Adipocyte (in vitro differentiated cells): ENCODE data around the gene GAB3.
A peak's percentile ranks its signal among the peaks of the same experiment; 100 is the strongest.

Source experiments
- DNase-seq: peaks from one replicate; pipeline ENCODE4 v3.0.0-alpha.2; 2015; ENCODE audit warnings: low read depth
- H3K27me3 ChIP-seq: replicated peaks from 2 replicates; pipeline ENCODE4 v1.7.0; 2013; ENCODE audit warnings: mild to moderate bottlenecking, low read length, moderate library complexity; ENCODE audit not compliant: control insufficient read depth, insufficient read depth
- H3K36me3 ChIP-seq: 2 replicates; pipeline ENCODE4 v1.7.0; 2013; ENCODE audit warnings: low read length, mild to moderate bottlenecking, moderate library complexity; ENCODE audit not compliant: control insufficient read depth, insufficient read depth, severe bottlenecking
- H3K4me1 ChIP-seq: 2 replicates; pipeline ENCODE4 v1.7.0; 2013; ENCODE audit warnings: mild to moderate bottlenecking, low read length, moderate library complexity; ENCODE audit not compliant: control insufficient read depth, insufficient read depth
- H3K4me3 ChIP-seq: 2 replicates; pipeline ENCODE4 v1.7.0; 2013; ENCODE audit warnings: mild to moderate bottlenecking, low read length, moderate library complexity
- H3K9ac ChIP-seq: 2 replicates; pipeline ENCODE4 v1.7.0; 2013; ENCODE audit warnings: mild to moderate bottlenecking, low read length, moderate library complexity
- H3K9me3 ChIP-seq: 2 replicates; pipeline ENCODE4 v1.7.0; 2013; ENCODE audit warnings: mild to moderate bottlenecking, low read length, moderate library complexity; ENCODE audit not compliant: control insufficient read depth

The GAB3 gene

DNA sequence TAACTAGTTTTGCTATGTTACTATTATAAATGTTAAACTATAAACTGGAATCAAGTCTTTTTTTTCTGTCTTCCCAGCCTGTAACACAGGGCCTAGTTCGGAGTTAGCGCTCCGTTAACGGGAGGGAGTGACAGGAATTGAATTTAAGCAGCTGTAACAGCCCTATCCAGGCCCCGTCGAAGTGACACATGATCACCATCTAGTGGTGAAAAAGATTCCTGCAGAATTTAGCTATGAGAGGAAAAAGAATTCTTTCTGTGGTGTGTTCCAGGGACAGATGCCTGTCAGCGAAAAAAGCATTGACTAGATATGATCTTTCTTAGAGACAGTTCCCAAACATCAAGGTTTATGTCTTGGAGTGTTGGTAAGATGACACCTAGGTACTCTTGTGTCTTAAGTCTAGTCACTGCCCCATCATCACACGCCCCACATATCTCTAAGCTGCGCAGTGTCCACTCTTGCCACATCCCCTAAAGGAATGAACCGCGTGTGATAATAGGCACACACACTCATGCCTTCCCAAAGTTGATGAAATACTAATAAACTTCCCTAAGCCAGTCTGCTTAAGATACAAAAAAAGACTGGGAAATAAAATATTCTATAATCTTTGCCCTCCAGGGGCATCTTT, 2.1 kb downstream of the GAB3 start:
- Histone ChIP-seq H3K4me1 (peaks cover 11% of the 10 kb centered on the region), H3K9ac (peak overlapping the region; percentile 27), H3K27me3 (peaks cover 16% of the 10 kb centered on the region), H3K36me3 (no peaks in the 10 kb centered on the region), H3K9me3 (no peaks in the 10 kb centered on the region), H3K4me3 (no peak overlapping the region)
- peak; percentile 87 for DNase-seq

DNA sequence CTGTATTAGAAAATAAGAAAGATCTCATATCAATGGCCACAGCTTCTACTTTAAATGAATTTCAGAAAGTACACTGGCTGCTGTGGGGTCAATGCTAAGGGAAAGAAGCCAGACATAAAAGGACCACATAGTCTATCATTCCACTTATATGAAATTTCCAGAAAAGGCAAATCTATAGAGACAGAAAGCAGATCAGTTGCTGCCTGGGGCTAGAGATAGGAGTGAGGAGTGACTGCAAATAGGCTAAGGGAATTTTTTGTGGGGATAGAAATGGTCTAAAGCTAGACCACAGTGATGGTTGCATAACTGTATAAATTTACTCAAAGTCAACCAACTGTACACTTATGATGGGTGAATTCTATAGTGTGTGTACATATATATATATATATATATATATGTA, 8.3 kb downstream of the GAB3 start:
- Histone ChIP-seq H3K9me3 (peaks cover 2% of the 10 kb centered on the region), H3K9ac (no peak overlapping the region), H3K27me3 (peaks cover 7% of the 10 kb centered on the region), H3K4me3 (no peak overlapping the region), H3K36me3 (no peaks in the 10 kb centered on the region), H3K4me1 (peaks cover 8% of the 10 kb centered on the region)
- DNase-seq = no peak

DNA sequence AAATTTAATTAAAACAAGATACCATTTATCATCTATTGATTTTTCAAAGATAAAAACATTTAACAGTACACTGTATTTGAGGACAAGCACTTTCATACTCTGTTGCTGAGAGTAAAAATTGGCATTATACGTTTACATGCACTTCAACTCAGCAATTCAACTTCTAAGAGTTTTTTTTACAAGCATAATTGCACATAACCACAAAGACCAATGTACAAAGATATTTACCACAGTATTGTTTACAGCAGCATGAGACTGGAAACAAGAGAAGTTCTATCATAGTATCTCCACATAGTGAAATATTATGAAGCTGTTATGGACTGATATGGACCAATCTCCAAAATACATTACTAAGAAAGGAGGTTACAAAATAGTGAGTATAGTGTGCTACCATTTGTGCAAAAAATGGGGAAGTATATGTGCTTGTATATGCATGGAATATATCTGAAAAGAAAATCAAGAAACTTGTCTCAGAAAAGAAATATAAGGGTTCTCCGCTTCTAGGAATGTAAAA, 10.9 kb downstream of the GAB3 start:
- Histone ChIP-seq H3K4me1 (peaks cover 33% of the 10 kb centered on the region), H3K9ac (no peak overlapping the region), H3K9me3 (peaks cover 2% of the 10 kb centered on the region), H3K27me3 (peaks cover 3% of the 10 kb centered on the region), H3K36me3 (no peaks in the 10 kb centered on the region), H3K4me3 (no peak overlapping the region)
- DNase-seq = no peak

DNA sequence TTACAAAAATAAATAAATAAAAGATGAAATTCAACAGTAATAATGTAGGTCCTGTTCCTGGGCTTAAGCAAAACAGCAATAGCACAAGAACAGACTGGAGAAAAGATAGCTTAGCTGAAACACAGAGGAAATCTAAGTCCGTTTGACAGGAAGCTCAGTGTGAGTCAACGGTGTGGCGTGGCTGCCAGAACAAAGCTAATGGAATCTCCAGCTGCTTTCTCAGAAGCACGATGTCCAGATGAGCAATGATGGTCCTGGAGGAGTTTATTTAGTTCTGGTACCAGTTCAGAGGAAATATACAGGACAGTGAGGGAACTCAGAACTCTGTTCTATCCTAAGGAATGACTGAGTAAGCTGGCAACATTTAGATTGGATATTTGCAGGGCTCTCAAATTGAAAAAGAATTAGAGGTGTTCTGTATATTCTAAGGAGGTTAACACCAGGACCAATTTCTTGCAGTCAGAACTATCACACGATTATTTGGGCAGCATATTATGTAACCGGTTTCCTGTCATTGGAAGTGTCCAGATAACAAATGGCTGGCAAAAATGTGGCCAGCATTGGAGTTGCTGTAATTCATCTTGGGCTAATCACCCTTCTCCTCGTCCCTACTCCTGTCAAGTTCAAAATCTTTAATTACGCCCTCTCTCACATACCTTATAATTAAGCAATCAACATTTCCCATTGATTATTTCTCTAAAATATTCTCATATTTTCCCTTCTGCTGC, 12.7 kb downstream of the GAB3 start:
- DNase-seq = peak; percentile 70
- peaks cover 2% of the 10 kb centered on the region for H3K9me3 ChIP-seq

DNA sequence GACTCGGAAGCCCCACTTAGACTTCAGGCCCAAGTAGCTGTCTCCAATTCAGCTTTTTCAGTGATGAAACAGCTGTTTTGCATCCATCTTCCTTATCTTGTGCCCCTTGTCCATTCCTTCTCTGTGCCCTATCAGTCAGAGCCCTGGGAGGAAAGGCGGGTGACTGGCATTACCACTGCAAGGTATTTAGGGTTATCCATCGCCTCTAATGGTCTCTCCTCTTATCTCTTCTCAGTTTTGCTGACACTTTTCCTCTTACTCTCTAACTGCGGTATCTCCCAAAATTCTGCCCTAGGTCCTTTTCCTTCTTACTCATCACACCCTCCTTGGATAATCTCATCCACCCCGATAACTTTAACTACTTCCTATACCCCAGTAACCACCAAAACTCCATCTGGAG, 13.7 kb downstream of the GAB3 start:
- Histone ChIP-seq H3K9me3 (peaks cover 2% of the 10 kb centered on the region), H3K9ac (no peak overlapping the region), H3K4me3 (no peak overlapping the region), H3K4me1 (peaks cover 62% of the 10 kb centered on the region), H3K36me3 (no peaks in the 10 kb centered on the region), H3K27me3 (peaks cover 3% of the 10 kb centered on the region)
- DNase-seq = no peak

More for the DNA sequence above, 12.7 kb downstream of the GAB3 start:
- Histone ChIP-seq H3K36me3 (no peaks in the 10 kb centered on the region), H3K4me3 (no peak overlapping the region), H3K4me1 (peaks cover 52% of the 10 kb centered on the region), H3K9ac (no peak overlapping the region), H3K27me3 (peaks cover 3% of the 10 kb centered on the region)

DNA sequence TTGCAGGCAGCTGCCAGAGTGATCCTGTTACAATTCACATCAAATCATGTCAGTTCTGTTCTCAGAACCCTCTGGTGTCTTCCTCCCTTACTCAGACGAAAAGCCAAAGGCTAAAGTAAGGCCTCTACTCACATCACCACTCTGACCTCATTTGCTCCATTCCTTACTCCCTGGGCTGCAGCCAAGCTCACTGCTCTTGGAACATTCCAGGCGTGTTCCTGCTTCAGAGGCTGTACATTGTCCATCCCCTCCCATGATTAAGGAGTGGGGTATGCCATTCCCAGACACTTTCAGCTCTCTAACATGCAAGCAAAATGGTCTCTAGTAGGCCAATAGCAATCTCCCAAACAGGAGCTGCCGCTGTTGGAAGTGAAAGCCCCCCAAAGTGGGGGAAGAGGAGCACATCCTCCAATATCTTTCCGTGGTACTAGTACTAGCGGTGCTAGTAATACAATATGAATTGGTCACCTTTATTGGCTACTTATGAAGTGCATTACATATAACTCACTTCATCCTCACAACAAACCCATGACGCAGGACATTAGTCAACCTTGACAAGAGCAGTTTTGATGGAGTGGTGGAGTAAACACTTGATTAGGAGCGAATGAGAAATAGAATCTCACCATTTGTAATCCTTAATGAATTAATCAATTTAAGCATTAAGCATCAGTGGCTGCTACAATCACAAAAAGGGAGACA, 15.0 kb downstream of the GAB3 start:
- Histone ChIP-seq H3K27me3 (peaks cover 3% of the 10 kb centered on the region), H3K9ac (no peak overlapping the region), H3K36me3 (no peaks in the 10 kb centered on the region), H3K9me3 (peaks cover 1% of the 10 kb centered on the region), H3K4me3 (peak overlapping the region; percentile 13), H3K4me1 (peaks cover 75% of the 10 kb centered on the region)
- peak; percentile 85 for DNase-seq

DNA sequence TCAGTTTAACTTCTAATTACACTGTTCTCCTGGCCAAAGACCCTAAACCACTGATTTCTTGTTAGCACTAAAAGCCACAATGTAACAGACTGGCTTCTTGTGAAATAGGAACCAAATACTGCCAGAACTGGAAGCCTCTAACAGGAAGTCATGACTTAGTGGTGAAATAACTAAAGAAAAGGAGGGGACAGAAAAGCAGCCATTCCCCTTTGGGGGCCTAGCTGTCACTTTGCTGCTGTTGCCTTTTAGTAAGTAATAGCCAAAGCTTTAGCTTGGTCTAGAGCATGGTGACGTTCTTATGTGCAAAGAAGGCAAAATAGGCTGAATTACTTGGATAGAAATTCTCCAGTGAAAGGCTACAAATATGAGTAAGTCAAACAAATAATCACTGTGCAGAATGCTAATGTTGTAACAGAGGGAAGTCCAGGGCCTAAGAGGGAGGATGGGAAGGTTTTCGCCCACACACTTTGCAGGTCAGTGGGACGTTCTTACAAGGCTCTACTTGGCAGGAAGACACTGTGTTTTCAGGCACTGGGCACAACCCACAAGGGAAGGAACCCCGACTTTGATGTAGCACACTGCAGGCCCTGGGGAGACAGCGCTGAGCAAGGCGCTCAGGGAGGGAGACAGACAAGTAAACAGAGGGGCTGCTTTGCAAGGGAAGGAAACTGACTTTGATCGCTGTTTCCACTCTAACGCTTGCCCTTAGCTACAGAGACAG, 16.7 kb downstream of the GAB3 start:
- peak; percentile 67 for DNase-seq
- Histone ChIP-seq H3K9me3 (no peaks in the 10 kb centered on the region), H3K36me3 (no peaks in the 10 kb centered on the region), H3K4me1 (peaks cover 90% of the 10 kb centered on the region), H3K27me3 (no peaks in the 10 kb centered on the region), H3K9ac (peak overlapping the region; percentile 68), H3K4me3 (peak overlapping the region; percentile 55)

DNA sequence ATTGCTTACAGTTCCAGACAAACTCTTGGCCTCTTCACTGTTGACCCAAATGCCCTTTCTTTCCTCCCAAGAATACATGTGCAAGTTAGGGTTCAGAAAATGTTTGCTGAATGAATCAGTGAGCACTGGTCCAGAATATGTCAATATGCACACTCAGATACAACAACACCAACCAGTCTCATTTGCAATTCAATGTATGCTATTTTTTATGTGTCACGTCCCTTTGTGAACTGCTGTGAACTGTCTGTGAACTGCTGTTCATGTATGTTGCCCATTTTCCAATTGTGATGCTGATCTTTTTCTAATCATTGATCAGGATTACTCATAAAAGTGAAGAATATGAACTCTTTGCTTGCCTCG, 17.8 kb downstream of the GAB3 start:
- DNase-seq = no peak
- Histone ChIP-seq H3K9me3 (no peaks in the 10 kb centered on the region), H3K4me1 (peaks cover 95% of the 10 kb centered on the region), H3K27me3 (no peaks in the 10 kb centered on the region), H3K9ac (no peak overlapping the region), H3K36me3 (no peaks in the 10 kb centered on the region), H3K4me3 (no peak overlapping the region)

DNA sequence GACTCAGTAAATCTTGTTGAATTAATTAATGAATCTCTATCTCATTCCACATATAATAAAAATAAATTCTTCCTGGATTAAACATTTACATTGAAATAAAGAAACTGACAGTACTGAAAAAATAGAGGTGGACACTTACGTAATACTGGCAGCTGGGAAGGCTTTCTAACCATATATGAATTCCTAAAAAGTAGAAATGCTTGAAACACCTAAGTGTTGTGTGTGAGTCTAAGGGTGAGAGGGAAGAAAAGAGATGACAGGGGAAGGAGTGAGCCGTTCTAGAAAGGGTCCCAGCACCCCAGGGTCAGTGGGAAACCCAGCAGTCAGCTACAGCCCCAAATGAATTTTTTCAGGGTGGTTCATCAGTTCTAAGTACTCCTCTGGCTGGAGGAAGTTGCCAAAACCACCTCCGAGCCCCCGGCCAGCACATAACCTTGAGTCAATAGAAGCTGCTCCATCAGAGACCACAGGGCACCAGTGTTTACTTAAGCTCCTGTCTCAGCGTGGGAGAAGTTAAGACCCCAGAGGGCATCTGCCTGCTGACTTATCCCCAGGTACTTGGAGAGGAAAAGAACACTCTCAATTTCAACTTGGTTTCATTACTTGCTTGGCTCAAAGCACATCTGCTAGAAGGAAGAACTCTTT, 18.3 kb downstream of the GAB3 start:
- DNase-seq = peak; percentile 46
- Histone ChIP-seq H3K9ac (no peak overlapping the region), H3K9me3 (no peaks in the 10 kb centered on the region), H3K36me3 (no peaks in the 10 kb centered on the region), H3K4me3 (no peak overlapping the region), H3K4me1 (peaks cover 98% of the 10 kb centered on the region), H3K27me3 (no peaks in the 10 kb centered on the region)

DNA sequence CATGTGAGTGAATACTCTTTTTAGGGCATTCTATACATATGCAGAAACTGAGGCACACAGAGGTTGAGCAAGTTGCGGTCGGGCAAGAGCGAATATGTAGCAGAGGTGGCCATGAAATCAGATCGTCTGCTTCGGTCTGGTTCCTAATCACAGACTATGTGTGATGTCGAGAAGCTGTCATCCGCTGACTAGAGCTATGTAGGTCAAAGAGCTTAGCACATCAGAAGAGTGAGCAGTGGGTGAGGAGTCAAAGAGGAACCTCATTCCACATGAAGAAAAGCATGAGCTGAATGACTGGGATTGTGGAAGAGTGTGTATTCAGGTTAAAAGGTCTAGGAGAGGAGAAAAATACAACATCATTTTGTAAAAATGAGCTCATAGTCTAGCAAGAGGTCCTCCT, 19.0 kb downstream of the GAB3 start:
- no peak overlapping the region for H3K9ac ChIP-seq
- no peaks in the 10 kb centered on the region for H3K36me3 ChIP-seq
- DNase-seq = no peak
- H3K4me3 ChIP-seq = peak overlapping the region; percentile 24
- H3K9me3 ChIP-seq = no peaks in the 10 kb centered on the region
- peaks cover 98% of the 10 kb centered on the region for H3K4me1 ChIP-seq
- no peaks in the 10 kb centered on the region for H3K27me3 ChIP-seq
